Breast epithelium (tissue), 3 donors: Measurements from ENCODE around the gene GBF1.

Source experiments
- POLR2A ChIP-seq: fragments of 450-650 bp; IDR thresholded peaks from one replicate; pipeline ENCODE4 v1.6.1; 2016; ENCODE audit warnings: antibody characterized with exemption, mild to moderate bottlenecking, moderate library complexity
- POLR2AphosphoS5 ChIP-seq, 3 donors: sonication (generic); formaldehyde crosslinking; IDR thresholded peaks; one replicate each; pipeline ENCODE4 v1.6.1; 2017; ENCODE audit warnings: antibody characterized with exemption in 3 of 3
- TF ChIP-seq, protein P1 (sequence below), 3 donors: fragments of 450-650 bp; IDR thresholded peaks; one replicate each; pipeline ENCODE4 v1.5.1; 2016 to 2017; ENCODE audit warnings: antibody characterized with exemption in 3 of 3, mild to moderate bottlenecking in 3 of 3, moderate library complexity in 3 of 3

DNA sequence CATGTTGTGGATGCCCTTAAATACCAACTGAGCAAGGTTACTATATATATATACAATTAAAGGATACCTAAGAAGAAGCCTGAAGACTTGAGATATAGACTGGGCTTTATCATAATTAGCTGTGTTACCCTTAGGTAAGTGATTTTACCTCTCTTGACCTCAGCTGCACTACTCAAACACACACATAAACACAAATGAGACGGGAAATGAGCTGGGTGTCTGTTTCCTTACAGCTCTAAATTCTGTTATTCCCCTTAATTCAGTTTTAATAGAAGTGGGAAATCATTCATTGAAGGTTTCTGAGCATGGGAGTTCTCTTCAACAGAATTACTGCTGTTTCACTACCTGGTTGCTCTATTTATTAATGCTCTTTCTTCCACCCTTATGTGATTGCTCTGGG is 60.7 kb downstream of the GBF1 start:
- TF ChIP-seq POLR2AphosphoS5 (IDR thresholded peaks at IDR 0.05) (no peak), POLR2A (no peak)
- TF ChIP-seq, protein P1, sequence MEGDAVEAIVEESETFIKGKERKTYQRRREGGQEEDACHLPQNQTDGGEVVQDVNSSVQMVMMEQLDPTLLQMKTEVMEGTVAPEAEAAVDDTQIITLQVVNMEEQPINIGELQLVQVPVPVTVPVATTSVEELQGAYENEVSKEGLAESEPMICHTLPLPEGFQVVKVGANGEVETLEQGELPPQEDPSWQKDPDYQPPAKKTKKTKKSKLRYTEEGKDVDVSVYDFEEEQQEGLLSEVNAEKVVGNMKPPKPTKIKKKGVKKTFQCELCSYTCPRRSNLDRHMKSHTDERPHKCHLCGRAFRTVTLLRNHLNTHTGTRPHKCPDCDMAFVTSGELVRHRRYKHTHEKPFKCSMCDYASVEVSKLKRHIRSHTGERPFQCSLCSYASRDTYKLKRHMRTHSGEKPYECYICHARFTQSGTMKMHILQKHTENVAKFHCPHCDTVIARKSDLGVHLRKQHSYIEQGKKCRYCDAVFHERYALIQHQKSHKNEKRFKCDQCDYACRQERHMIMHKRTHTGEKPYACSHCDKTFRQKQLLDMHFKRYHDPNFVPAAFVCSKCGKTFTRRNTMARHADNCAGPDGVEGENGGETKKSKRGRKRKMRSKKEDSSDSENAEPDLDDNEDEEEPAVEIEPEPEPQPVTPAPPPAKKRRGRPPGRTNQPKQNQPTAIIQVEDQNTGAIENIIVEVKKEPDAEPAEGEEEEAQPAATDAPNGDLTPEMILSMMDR (IDR thresholded peaks at IDR 0.05), result no peak
